Measurements from ENCODE around the gene WDR73.

The WDR73 gene

GRCh38 chr15:84654689-84655453 lies 788 bp upstream of the WDR73 start:
- no peaks in the 10 kb centered on the region for H3K9me3 ChIP-seq
- TF ChIP-seq CTCF (IDR thresholded peaks at IDR 0.05; ENCODE audit: low read depth, low read length) = peak; percentile 76
- peaks cover 9% of the 10 kb centered on the region for H3K4me1 ChIP-seq
- H3K4me3 ChIP-seq (ENCODE audit: low read depth, low read length) = peak overlapping the region; percentile 99
- H3K27me3 ChIP-seq = no peaks in the 10 kb centered on the region
- peak; percentile 89 for DNase-seq
- peaks cover 26% of the 10 kb centered on the region for H3K36me3 ChIP-seq

GRCh38 chr15:84653584-84653909 lies 536 bp downstream of the WDR73 start:
- H3K36me3 ChIP-seq = peaks cover 37% of the 10 kb centered on the region
- no peaks in the 10 kb centered on the region for H3K27me3 ChIP-seq
- no peaks in the 10 kb centered on the region for H3K9me3 ChIP-seq
- TF ChIP-seq CTCF (IDR thresholded peaks at IDR 0.05; ENCODE audit: low read depth, low read length) = no peak
- no peak for DNase-seq
- peaks cover 3% of the 10 kb centered on the region; the same call in 1 of the 2 replicates for H3K4me1 ChIP-seq
- peak overlapping the region; percentile 99 for H3K4me3 ChIP-seq (ENCODE audit: low read depth, low read length)

GRCh38 chr15:84649706-84650105 lies 4.4 kb downstream of the WDR73 start:
- Histone ChIP-seq H3K9me3 (no peaks in the 10 kb centered on the region), H3K4me3 (ENCODE audit: low read depth, low read length) (no peak overlapping the region), H3K27me3 (no peaks in the 10 kb centered on the region), H3K4me1 (peaks cover 3% of the 10 kb centered on the region; the same call in 1 of the 2 replicates), H3K36me3 (peaks cover 71% of the 10 kb centered on the region)
- no peak for TF ChIP-seq CTCF (IDR thresholded peaks at IDR 0.05; ENCODE audit: low read depth, low read length)
- DNase-seq = no peak

DNA sequence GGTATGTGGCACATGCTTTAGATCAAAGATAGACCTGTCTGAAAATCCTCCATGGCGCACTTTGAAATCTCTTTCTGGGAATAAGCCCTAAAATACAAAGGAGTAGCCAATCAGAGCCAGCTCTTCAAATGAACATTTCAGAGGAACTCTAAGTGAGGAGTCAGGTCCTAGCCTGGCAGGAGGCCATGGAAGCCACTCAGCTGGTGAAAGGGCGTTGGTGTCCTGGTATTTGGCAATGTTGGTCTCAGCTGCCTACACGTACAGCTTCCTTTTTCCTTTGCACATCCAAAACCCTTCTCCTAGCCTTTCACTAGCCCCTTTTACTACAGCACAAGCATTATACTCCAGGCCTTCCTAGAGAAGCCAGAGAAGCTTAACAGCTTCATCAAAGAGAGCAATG lies 5.5 kb downstream of the WDR73 start:
- no peaks in the 10 kb centered on the region for H3K9me3 ChIP-seq
- H3K27me3 ChIP-seq = no peaks in the 10 kb centered on the region
- H3K36me3 ChIP-seq = peaks cover 74% of the 10 kb centered on the region
- H3K4me1 ChIP-seq = peaks cover 3% of the 10 kb centered on the region; the same call in 1 of the 2 replicates
- H3K4me3 ChIP-seq (ENCODE audit: low read depth, low read length) = no peak overlapping the region
- DNase-seq = no peak
- no peak for TF ChIP-seq CTCF (IDR thresholded peaks at IDR 0.05; ENCODE audit: low read depth, low read length)

DNA sequence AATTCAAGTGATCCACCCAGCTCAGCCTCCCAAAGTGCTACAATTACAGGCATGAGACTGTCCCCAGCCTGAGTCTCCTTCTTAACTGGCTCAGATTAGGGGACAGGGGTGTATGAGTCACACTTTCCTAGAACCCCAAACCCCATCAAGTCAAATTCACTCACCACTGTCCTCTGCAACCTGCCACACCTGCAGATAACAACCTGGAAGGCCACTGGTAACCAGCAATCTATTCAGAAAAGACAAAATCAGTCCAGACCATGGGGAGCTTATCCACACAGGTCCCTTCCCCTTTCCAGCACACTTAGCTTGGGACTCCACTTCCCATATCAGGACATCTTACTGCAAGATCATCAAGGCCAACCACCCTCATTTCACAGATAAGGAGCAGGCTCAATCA lies 6.4 kb downstream of the WDR73 start:
- no peaks in the 10 kb centered on the region for H3K9me3 ChIP-seq
- no peaks in the 10 kb centered on the region for H3K4me1 ChIP-seq
- no peak overlapping the region for H3K4me3 ChIP-seq (ENCODE audit: low read depth, low read length)
- DNase-seq = no peak
- TF ChIP-seq CTCF (IDR thresholded peaks at IDR 0.05; ENCODE audit: low read depth, low read length) = no peak
- H3K36me3 ChIP-seq = peaks cover 76% of the 10 kb centered on the region
- H3K27me3 ChIP-seq = no peaks in the 10 kb centered on the region

DNA sequence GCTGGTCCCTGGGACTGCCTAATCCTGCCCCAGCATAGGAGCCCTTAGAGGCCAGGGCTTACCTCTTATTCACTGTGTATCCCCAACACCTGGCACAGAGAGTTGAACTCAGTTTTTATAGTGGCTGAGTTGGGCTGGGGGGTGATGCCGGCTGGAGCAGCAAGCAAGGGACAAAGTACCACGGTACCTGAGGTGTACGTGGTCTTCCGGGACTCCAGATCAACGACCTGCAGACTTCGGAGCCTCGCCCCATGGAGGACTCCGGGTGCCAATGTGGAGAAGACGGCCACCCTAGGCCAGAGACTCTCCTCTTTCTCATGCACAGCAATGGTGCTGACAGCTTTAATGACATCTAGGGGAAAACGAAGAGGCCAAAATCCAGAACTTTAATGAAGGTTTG lies 8.1 kb downstream of the WDR73 start:
- no peak for DNase-seq
- Histone ChIP-seq H3K36me3 (peaks cover 64% of the 10 kb centered on the region), H3K9me3 (no peaks in the 10 kb centered on the region), H3K4me1 (no peaks in the 10 kb centered on the region), H3K4me3 (ENCODE audit: low read depth, low read length) (no peak overlapping the region), H3K27me3 (no peaks in the 10 kb centered on the region)
- no peak for TF ChIP-seq CTCF (IDR thresholded peaks at IDR 0.05; ENCODE audit: low read depth, low read length)
